CD4-positive, alpha-beta T cell (primary cell): ENCODE measurements around the gene OCA2. TPM values are rescaled to one million over a fixed set of nuclear protein-coding genes. Genes with fewer than 3 reads are reported as not detected.
A peak's percentile ranks its signal among the peaks of the same experiment; 100 is the strongest.

Experiments
- ATAC-seq: fragments of 200-7000 bp; cut with Tn5 transposase; one replicate; pipeline ENCODE4 v1.10.0; 2022; ENCODE audit warnings: mild to moderate bottlenecking; ENCODE audit not compliant: poor library complexity
- CTCF ChIA-PET: fragments of 350-600 bp; sonication (Branson Sonifier 250); formaldehyde crosslinking; loops from one replicate; lab custom pipeline; 2021; ENCODE audit warnings: antibody characterized with exemption, inconsistent platforms; lab: Charles Lee
- POLR2A ChIA-PET: fragments of 350-600 bp; sonication (Branson Sonifier 250); formaldehyde crosslinking; loops from one replicate; lab custom pipeline; 2021; ENCODE audit warnings: antibody characterized with exemption, inconsistent platforms; lab: Charles Lee
- DNase-seq, 14 experiments: peaks; one replicate each; pipeline ENCODE4 v3.0.0-alpha.2; 2013 to 2020; ENCODE audit warnings: mixed read lengths in 2 of 14
- H3K27ac ChIP-seq, 2 donors: one replicate each; pipeline versions ENCODE4 v1.5.1 to v1.7.0; 2013; ENCODE audit warnings: low read length in 2 of 2, low read depth in 1 of 2, mild to moderate bottlenecking in 1 of 2
- H3K27me3 ChIP-seq, 2 experiments: 1 replicate in 1 of 2; 2 replicates in 1 of 2; pipeline versions ENCODE4 v1.6.1 to v1.7.0; 2013; ENCODE audit warnings: low read length in 2 of 2, control low read depth in 1 of 2, mild to moderate bottlenecking in 1 of 2, moderate library complexity in 1 of 2; ENCODE audit not compliant: insufficient read depth in 2 of 2, control insufficient read depth in 1 of 2
- H3K36me3 ChIP-seq: one replicate; pipeline ENCODE4 v1.6.1; 2013; ENCODE audit warnings: low read length, control low read depth; ENCODE audit not compliant: insufficient read depth
- H3K4me1 ChIP-seq: one replicate; pipeline ENCODE4 v1.6.1; 2013; ENCODE audit warnings: low read length, control low read depth; ENCODE audit not compliant: insufficient read depth
- H3K4me3 ChIP-seq: one replicate; pipeline ENCODE4 v1.5.1; 2013; ENCODE audit warnings: mild to moderate bottlenecking, low read length, moderate library complexity
- H3K9me3 ChIP-seq, 2 experiments: 1 replicate in 1 of 2; 2 replicates in 1 of 2; pipeline versions ENCODE4 v1.6.1 to v1.7.0; 2013; ENCODE audit warnings: low read length in 2 of 2, mild to moderate bottlenecking in 2 of 2, control low read depth in 1 of 2, moderate library complexity in 1 of 2; ENCODE audit not compliant: control insufficient read depth in 1 of 2, insufficient read depth in 1 of 2
- H3K27ac Mint-ChIP-seq: one replicate; pipeline ENCODE4 v1.8.0; 2020; ENCODE audit warnings: mixed read lengths
- H3K27me3 Mint-ChIP-seq: one replicate; pipeline ENCODE4 v1.8.0; 2021; ENCODE audit warnings: mixed read lengths
- H3K36me3 Mint-ChIP-seq: one replicate; pipeline ENCODE4 v1.8.0; 2021; ENCODE audit warnings: low read depth, mixed read lengths
- H3K4me1 Mint-ChIP-seq: one replicate; pipeline ENCODE4 v1.8.0; 2021; ENCODE audit warnings: low read depth, mixed read lengths
- H3K4me3 Mint-ChIP-seq: one replicate; pipeline ENCODE4 v1.8.0; 2020; ENCODE audit warnings: mild to moderate bottlenecking, mixed read lengths
- H3K9me3 Mint-ChIP-seq: one replicate; pipeline ENCODE4 v1.8.0; 2020; ENCODE audit warnings: mixed read lengths
- CTCF ChIP-seq: fragments of 200-600 bp; IDR thresholded peaks from one replicate; pipeline ENCODE4 v1.8.0; 2022; ENCODE audit warnings: antibody characterized with exemption, mild to moderate bottlenecking
- intact Hi-C, 2 experiments: fragments of 100-400 bp; cut with DNase I in 1 of 2; cut with micrococcal nuclease in 1 of 2; formaldehyde crosslinking; loops; one replicate each; pipeline versions ENCODE4 v1.15.1 to v1.9.0; 2023 to 2025; cut with DNase I, micrococcal nuclease
- total RNA-seq, 174 experiments: library from RNA in 2 of 174; stranded (reverse) in 2 of 174; gene quantifications; one replicate each; pipeline ENCODE4 v1.2.3 and lab custom pipeline; 2021 to 2026

OCA2 gene
- total RNA-seq, 2 experiments from 2014 or later = not detected

GRCh38 chr15:28099555-28100140 is 533 bp upstream of the OCA2 start:
- TF ChIP-seq CTCF = no peak
- H3K27me3 ChIP-seq = peaks cover 59 to 60% of the 10 kb centered on the region in 2 experiments
- DNase-seq (no peak), ATAC-seq (no peak)
- H3K36me3 ChIP-seq = no peaks in the 10 kb centered on the region
- no peak overlapping the region for H3K27ac ChIP-seq
- H3K4me3 Mint-ChIP-seq = peak overlapping the region; percentile 16
- H3K9me3 Mint-ChIP-seq = no peaks in the 10 kb centered on the region
- CTCF ChIA-PET = no interaction called here
- peaks cover 34% of the 10 kb centered on the region for H3K4me1 Mint-ChIP-seq
- H3K4me1 ChIP-seq = peaks cover 49% of the 10 kb centered on the region
- peaks cover 57% of the 10 kb centered on the region for H3K27me3 Mint-ChIP-seq
- POLR2A ChIA-PET = no interaction called here
- H3K36me3 Mint-ChIP-seq = no peaks in the 10 kb centered on the region
- intact Hi-C loops = loop anchor here in 1 of 2 experiments (5.0 to 10.0 kb wide), 2 partner anchors 38 to 1175 kb away; no protein-coding TSS in a partner anchor
- no peak overlapping the region for H3K27ac Mint-ChIP-seq
- no peak overlapping the region for H3K4me3 ChIP-seq
- H3K9me3 ChIP-seq = peaks cover 0 to 34% of the 10 kb centered on the region in 2 experiments

GRCh38 chr15:28098360-28098765 is 752 bp downstream of the OCA2 start:
- no peak overlapping the region for H3K27ac Mint-ChIP-seq
- DNase-seq = no peak
- intact Hi-C loops = loop anchor here in 1 of 2 experiments (5.0 kb wide), 1 partner anchor 39 kb away; no protein-coding TSS in a partner anchor
- H3K36me3 Mint-ChIP-seq = no peaks in the 10 kb centered on the region
- Histone ChIP-seq H3K4me1 (peaks cover 59% of the 10 kb centered on the region), H3K4me3 (no peak overlapping the region), H3K27me3 (peaks cover 66 to 72% of the 10 kb centered on the region in 2 experiments), H3K27ac (no peak overlapping the region), H3K36me3 (no peaks in the 10 kb centered on the region), H3K9me3 (peaks cover 0 to 46% of the 10 kb centered on the region in 2 experiments)
- peaks cover 43% of the 10 kb centered on the region for H3K4me1 Mint-ChIP-seq
- CTCF ChIA-PET = no interaction called here
- TF ChIP-seq CTCF = no peak
- peak overlapping the region; percentile 87 for H3K4me3 Mint-ChIP-seq
- H3K9me3 Mint-ChIP-seq = no peaks in the 10 kb centered on the region
- POLR2A ChIA-PET = interaction anchor here (0.9 to 1.6 kb wide), 2 partner anchors 9 to 39 kb away, joined by 3 to 7 read pairs; no protein-coding TSS in a partner anchor
- no peak for ATAC-seq
- H3K27me3 Mint-ChIP-seq = peaks cover 63% of the 10 kb centered on the region

GRCh38 chr15:28097656-28098359 is 1.3 kb downstream of the OCA2 start:
- peaks cover 67 to 77% of the 10 kb centered on the region in 2 experiments for H3K27me3 ChIP-seq
- peaks cover 59% of the 10 kb centered on the region for H3K4me1 ChIP-seq
- no peak for ATAC-seq
- CTCF ChIA-PET = no interaction called here
- Mint-ChIP-seq H3K27me3 (peaks cover 63% of the 10 kb centered on the region), H3K36me3 (no peaks in the 10 kb centered on the region), H3K4me3 (peak overlapping the region; percentile 87), H3K9me3 (no peaks in the 10 kb centered on the region), H3K27ac (no peak overlapping the region), H3K4me1 (peaks cover 43% of the 10 kb centered on the region)
- peaks cover 0 to 51% of the 10 kb centered on the region in 2 experiments for H3K9me3 ChIP-seq
- no peak overlapping the region for H3K4me3 ChIP-seq
- POLR2A ChIA-PET = interaction anchor here (1.6 kb wide), 1 partner anchor 10 kb away, joined by 7 read pairs; no protein-coding TSS in a partner anchor
- TF ChIP-seq CTCF = no peak
- H3K36me3 ChIP-seq = no peaks in the 10 kb centered on the region
- DNase-seq = no peak
- intact Hi-C loops = loop anchor here in 1 of 2 experiments (5.0 kb wide), 1 partner anchor 39 kb away; no protein-coding TSS in a partner anchor
- H3K27ac ChIP-seq = no peak overlapping the region
